MM.1S (cell line): Measurements from ENCODE around the gene SNAPC4.

Source experiments
- DNase-seq: peaks from one replicate; pipeline ENCODE4 v3.0.0-alpha.2; 2015
- H2AFZ ChIP-seq: fragments of 300-600 bp; sonication (generic); 2 replicates; pipeline ENCODE4 v1.6.0; 2016; ENCODE audit warnings: antibody characterized with exemption, low read length
- H3F3A ChIP-seq: fragments of 300-600 bp; sonication (generic); 2 replicates; pipeline ENCODE4 v1.6.1; 2016; ENCODE audit warnings: mild to moderate bottlenecking, antibody characterized with exemption, low read length, moderate library complexity, mixed read lengths; ENCODE audit not compliant: insufficient read depth
- H3K27ac ChIP-seq: fragments of 300-600 bp; sonication (generic); 2 replicates; pipeline ENCODE4 v1.5.1; 2016; ENCODE audit warnings: mild to moderate bottlenecking, low read length
- H3K27me3 ChIP-seq: fragments of 300-600 bp; sonication (generic); replicated peaks from 2 replicates; pipeline ENCODE4 v1.6.0; 2016; ENCODE audit warnings: low read length; ENCODE audit not compliant: insufficient read depth
- H3K36me3 ChIP-seq: fragments of 300-600 bp; sonication (generic); replicated peaks from 2 replicates; pipeline ENCODE4 v1.6.1; 2016; ENCODE audit warnings: mild to moderate bottlenecking, low read length, mixed read lengths; ENCODE audit not compliant: insufficient read depth
- H3K4me1 ChIP-seq: fragments of 300-600 bp; sonication (generic); 2 replicates; pipeline ENCODE4 v1.6.1; 2016; ENCODE audit warnings: low read length, mixed read lengths
- H3K4me2 ChIP-seq: fragments of 300-600 bp; sonication (generic); 2 replicates; pipeline ENCODE4 v1.6.0; 2016; ENCODE audit warnings: low read depth, low read length
- H3K4me3 ChIP-seq: fragments of 300-600 bp; sonication (generic); 2 replicates; pipeline ENCODE4 v1.5.1; 2016; ENCODE audit warnings: low read length, mixed read lengths
- H3K79me2 ChIP-seq: fragments of 300-600 bp; sonication (generic); 2 replicates; pipeline ENCODE4 v1.6.1; 2016; ENCODE audit warnings: mixed run types, low read length, mixed read lengths
- H3K9ac ChIP-seq: fragments of 300-600 bp; sonication (generic); 2 replicates; pipeline ENCODE4 v1.6.1; 2016; ENCODE audit warnings: low read length, mixed read lengths
- H3K9me2 ChIP-seq: fragments of 300-600 bp; sonication (generic); replicated peaks from 2 replicates; pipeline ENCODE4 v1.6.1; 2016; ENCODE audit warnings: mild to moderate bottlenecking, low read length, mixed read lengths; ENCODE audit not compliant: insufficient read depth
- H3K9me3 ChIP-seq: fragments of 300-600 bp; sonication (generic); replicated peaks from 2 replicates; pipeline ENCODE4 v1.6.1; 2016; ENCODE audit warnings: mild to moderate bottlenecking, low read length, mixed read lengths; ENCODE audit not compliant: insufficient read depth
- H4K20me1 ChIP-seq: fragments of 300-600 bp; sonication (generic); 2 replicates; pipeline ENCODE4 v1.6.1; 2016; ENCODE audit warnings: mild to moderate bottlenecking, low read length, moderate library complexity, mixed read lengths; ENCODE audit not compliant: insufficient read depth
- CTCF ChIP-seq: fragments of 300-600 bp; sonication (generic); IDR thresholded peaks from 2 replicates; pipeline ENCODE4 v1.5.1; 2016; ENCODE audit warnings: antibody characterized with exemption, low read length, mixed read lengths
- EZH2 ChIP-seq: fragments of 300-600 bp; sonication (generic); optimal IDR thresholded peaks from 2 replicates; pipeline ENCODE3; 2017; ENCODE audit warnings: low read depth, mild to moderate bottlenecking, antibody characterized with exemption, low read length, mixed read lengths
- EZH2phosphoT487 ChIP-seq: fragments of 300-600 bp; sonication (generic); IDR thresholded peaks from 2 replicates; pipeline ENCODE4 v1.6.1; 2018; ENCODE audit warnings: antibody characterized with exemption, low read length

SNAPC4 gene

GRCh38 chr9:136364942-136365774 lies 34.8 kb downstream of the SNAPC4 start:
- Histone ChIP-seq H3K27me3 (peaks cover 26% of the 10 kb centered on the region), H3F3A (no peaks in the 10 kb centered on the region), H3K4me1 (peaks cover 5% of the 10 kb centered on the region), H3K79me2 (peaks cover 11% of the 10 kb centered on the region; the same call in 1 of the 2 replicates), H2AFZ (no peak overlapping the region), H3K9me2 (no peaks in the 10 kb centered on the region), H4K20me1 (no peaks in the 10 kb centered on the region; the same call in 1 of the 2 replicates), H3K9ac (no peak overlapping the region), H3K9me3 (no peaks in the 10 kb centered on the region), H3K36me3 (no peaks in the 10 kb centered on the region), H3K4me3 (no peak overlapping the region), H3K27ac (no peak overlapping the region), H3K4me2 (no peak overlapping the region)
- no peak for TF ChIP-seq EZH2
- no peak for TF ChIP-seq CTCF
- TF ChIP-seq EZH2phosphoT487 = no peak
- no peak for DNase-seq

- TF ChIP-seq EZH2phosphoT487 = no peak
- TF ChIP-seq CTCF = no peak
- no peak for TF ChIP-seq EZH2
These were observed 35.8 kb downstream of the SNAPC4 start for GRCh38 chr9:136363949-136364748.

GRCh38 chr9:136363106-136363948 lies 36.6 kb downstream of the SNAPC4 start, which contains the start of gene DNLZ:
DNLZ (minus strand) TSS chr9:136363744; CDS start chr9:136363714, 30 bp downstream.
- Histone ChIP-seq H2AFZ (0 out of 2 replicates have a peak within 1 kb of the TSS, but pooled peaks have one; percentile 52), H3K36me3 (no peaks in the 10 kb centered on the region), H3K9ac (peak within 1 kb of the TSS; percentile 74), H4K20me1 (no peaks in the 10 kb centered on the region; the same call in 1 of the 2 replicates), H3K9me2 (no peaks in the 10 kb centered on the region), H3F3A (no peaks in the 10 kb centered on the region), H3K27me3 (peaks cover 10% of the 10 kb centered on the region), H3K4me1 (peaks cover 5% of the 10 kb centered on the region), H3K9me3 (no peaks in the 10 kb centered on the region), H3K4me3 (peak within 1 kb of the TSS; percentile 67), H3K4me2 (peak within 1 kb of the TSS; percentile 45), H3K27ac (peak within 1 kb of the TSS; percentile 24; the same call in 1 of the 2 replicates), H3K79me2 (peaks cover 11% of the 10 kb centered on the region; the same call in 1 of the 2 replicates)
- peak; percentile 89 for DNase-seq
- peak; percentile 89 for TF ChIP-seq CTCF
- TF ChIP-seq EZH2 = no peak
- no peak for TF ChIP-seq EZH2phosphoT487

More at GRCh38 chr9:136363949-136364748, 35.8 kb downstream of the SNAPC4 start:
- H3K4me1 ChIP-seq = peaks cover 5% of the 10 kb centered on the region
- peak; percentile 7 for DNase-seq
- H3F3A ChIP-seq = no peaks in the 10 kb centered on the region
- H3K27ac ChIP-seq = no peak overlapping the region
- H3K4me2 ChIP-seq = peak overlapping the region; percentile 45
- no peaks in the 10 kb centered on the region for H3K36me3 ChIP-seq
- no peaks in the 10 kb centered on the region for H3K9me2 ChIP-seq
- no peak overlapping the region for H3K4me3 ChIP-seq
- H3K79me2 ChIP-seq = peaks cover 11% of the 10 kb centered on the region; the same call in 1 of the 2 replicates
- H2AFZ ChIP-seq = 0 out of 2 replicates have a peak overlapping the region, but pooled peaks have one; percentile 52
- no peaks in the 10 kb centered on the region for H3K9me3 ChIP-seq
- H3K27me3 ChIP-seq = peaks cover 16% of the 10 kb centered on the region
- no peaks in the 10 kb centered on the region; the same call in 1 of the 2 replicates for H4K20me1 ChIP-seq
- H3K9ac ChIP-seq = no peak overlapping the region
